ENCODE measurements around the gene FBF1. TPM values are rescaled to one million over a fixed set of nuclear protein-coding genes. Genes with fewer than 3 reads are reported as not detected.

Gene FBF1
- total and polyA plus RNA-seq, 2 of the 8 experiments (the other 6 are each of a cell fraction or from before 2014, with no cell fraction given): 8.1 to 13.1 TPM

- WGBS, 2 experiments (ENCODE audit: extremely low coverage in 1 of 2, insufficient coverage in 1 of 2, insufficient read length in 1 of 2, insufficient replicate concordance in 2 of 2, low coverage in 1 of 2, low lambda C conversion rate in 2 of 2, missing lambda C conversion rate in 1 of 2): 1% methylated on average over 62 of the region's 102 CpGs; no CpG with 5 or more reads in 1 of the 2 experiments
- DNase-seq (ENCODE audit: low read depth in 1 of 2, low spot score in 2 of 2) (peak in 1 of 2 experiments; percentile 92), FAIRE-seq (no peak)
- peaks cover 4 to 25% (median 13%) of the 10 kb centered on the region in 4 experiments for H3K4me1 ChIP-seq (replicated peaks in 1 of 4; ENCODE audit: control insufficient read depth in 3 of 4, insufficient read depth in 4 of 4, low read length in 3 of 4)
- H3K14ac ChIP-seq (ENCODE audit: insufficient read length): no peak within 1 kb of the TSS
- H3K4me3 ChIP-seq (ENCODE audit: extremely low read depth in 1 of 4, insufficient read depth in 2 of 4, low read depth in 3 of 4, low read length in 4 of 4): peak within 1 kb of the TSS; percentile 58 to 96 (median 80)
- peak within 1 kb of the TSS; percentile 85; the same call in 1 of the 2 replicates for H2BK5ac ChIP-seq (ENCODE audit: low read depth, low read length)
- peak within 1 kb of the TSS; percentile 68; the same call in 1 of the 2 replicates for H2BK12ac ChIP-seq (ENCODE audit: low read depth, low read length)
- no peak within 1 kb of the TSS for H2AFZ ChIP-seq (ENCODE audit: low read length)
- H3K18ac ChIP-seq (ENCODE audit: extremely low read depth, low read length): peak within 1 kb of the TSS; percentile 97
- no peaks in the 10 kb centered on the region for H3K27me3 ChIP-seq (replicated peaks in 1 of 4; ENCODE audit: control insufficient read depth in 3 of 4, extremely low read depth in 1 of 4, insufficient read depth in 3 of 4, low read length in 3 of 4)
- peak within 1 kb of the TSS; percentile 88; the same call in 1 of the 2 replicates for H2AK5ac ChIP-seq (ENCODE audit: low read depth, low read length)
- peak within 1 kb of the TSS; percentile 98 for H4K8ac ChIP-seq (ENCODE audit: extremely low read depth, insufficient read depth, low read length)
- peaks cover 3% of the 10 kb centered on the region; the same call in 1 of the 2 replicates for H3K79me1 ChIP-seq (ENCODE audit: low read depth, low read length)
- H3K4ac ChIP-seq (replicated peaks; ENCODE audit: insufficient read length, low read depth, low read length): no peak within 1 kb of the TSS
- no peaks in the 10 kb centered on the region for H3K9me3 ChIP-seq (ENCODE audit: insufficient read depth in 2 of 2, low read depth in 1 of 2, low read length in 1 of 2)
- no peak within 1 kb of the TSS for H2BK15ac ChIP-seq (ENCODE audit: low read length)
- no peak within 1 kb of the TSS for H2BK120ac ChIP-seq (replicated peaks; ENCODE audit: low read depth, low read length)
- ChIA-PET CTCF (ENCODE audit: partially characterized antibody) (interaction anchor here (0.8 to 51.3 kb wide), 16 partner anchors 8 to 516 kb away, joined by 3 to 885 read pairs (median 4); partner anchors contain the start of genes CDK3, MRPL38, TRIM47 and WBP2), POLR2A (ENCODE audit: partially characterized antibody) (interaction anchor here (0.6 to 12.1 kb wide), 23 partner anchors 8 to 209 kb away, joined by 3 to 143 read pairs (median 5); partner anchors contain the start of genes CDK3, FBF1, MRPL38 and TRIM47)
- peaks cover 8% of the 10 kb centered on the region for H3K23me2 ChIP-seq (ENCODE audit: low read depth, low read length)
- peaks cover 0 to 18% of the 10 kb centered on the region in 2 experiments; a peak in 1 of 4 replicates for H3K79me2 ChIP-seq (ENCODE audit: control insufficient read depth in 1 of 2, insufficient read depth in 2 of 2, low read length in 2 of 2)
- no peak within 1 kb of the TSS for H2BK20ac ChIP-seq (ENCODE audit: low read length)
- H4K20me1 ChIP-seq (replicated peaks in 1 of 2; ENCODE audit: control insufficient read depth in 1 of 2, insufficient read depth in 2 of 2, low read length in 2 of 2): peaks cover 2 to 11% of the 10 kb centered on the region in 2 experiments
- peak within 1 kb of the TSS; percentile 88 to 95 for H3K4me2 ChIP-seq (ENCODE audit: insufficient read depth in 1 of 2, low read depth in 2 of 2, low read length in 2 of 2)
- H3K36me3 ChIP-seq (ENCODE audit: control insufficient read depth in 2 of 4, insufficient read depth in 4 of 4, low read length in 3 of 4): peaks cover 5 to 36% (median 24%) of the 10 kb centered on the region in 4 experiments; a peak in 7 of 8 replicates
- H3K23ac ChIP-seq (ENCODE audit: insufficient read length): no peak within 1 kb of the TSS
- peak within 1 kb of the TSS; percentile 77 to 91 (median 88) for H3K9ac ChIP-seq (replicated peaks in 1 of 4; ENCODE audit: extremely low read depth in 1 of 4, low read depth in 3 of 4, low read length in 3 of 4)
- H3K56ac ChIP-seq (replicated peaks; ENCODE audit: insufficient read length, low read depth, low read length): peak within 1 kb of the TSS; percentile 92
- peak within 1 kb of the TSS; percentile 59; the same call in 1 of the 2 replicates for H3K27ac ChIP-seq (ENCODE audit: low read depth, low read length)
- H4K5ac ChIP-seq (ENCODE audit: insufficient read length, low read depth, low read length): peak within 1 kb of the TSS; percentile 73
- H4K91ac ChIP-seq (replicated peaks; ENCODE audit: insufficient read length, low read length): peak within 1 kb of the TSS; percentile 89
- TF ChIP-seq KDM4A (IDR thresholded peaks at IDR 0.05; ENCODE audit: low read depth, low read length, severe bottlenecking): peak; percentile 87
- TF ChIP-seq NRF1 (IDR thresholded peaks at IDR 0.05; ENCODE audit: low read depth, low read length): no peak
- no peak for TF ChIP-seq CHD1 (IDR thresholded peaks at IDR 0.05; ENCODE audit: low read depth, low read length)
- TF ChIP-seq TAF1 (IDR thresholded peaks at IDR 0.05; ENCODE audit: low read depth, low read length): peak; percentile 56; the same call in 1 of the 2 replicates
- TF ChIP-seq POLR2A (IDR thresholded peaks at IDR 0.05; ENCODE audit: control extremely low read depth in 1 of 2, low read depth in 2 of 2, low read length in 2 of 2): peak; percentile 88 to 94
- no peak for TF ChIP-seq GTF2F1 (IDR thresholded peaks at IDR 0.05; ENCODE audit: borderline replicate concordance, low read depth, low read length)
- TF ChIP-seq PHF8 (conservative IDR thresholded peaks at IDR 0.05; ENCODE audit: low read depth, low read length): peak; percentile 90
- TF ChIP-seq KDM1A (IDR thresholded peaks at IDR 0.05; ENCODE audit: borderline replicate concordance, low read length): no peak
- peak; percentile 54 for TF ChIP-seq CREB1 (IDR thresholded peaks at IDR 0.05)
- TF ChIP-seq BCL11A (IDR thresholded peaks at IDR 0.05; ENCODE audit: low read depth in 2 of 2, low read length in 2 of 2): no peak
- TF ChIP-seq MAX (IDR thresholded peaks at IDR 0.05): peak; percentile 75
Measured at GRCh38 chr17:75896415-75897159, 44.3 kb downstream of the FBF1 start, which contains the start of gene TRIM65. Gene TRIM65 (minus strand): TSS chr17:75896951. CDS start chr17:75896937, 14 bp downstream.
